ENCODE measurements around the gene GALNT5. TPM values are rescaled to one million over a fixed set of nuclear protein-coding genes. Genes with fewer than 3 reads are reported as not detected.

Gene GALNT5
- total RNA-seq, 1 experiment from 2014 or later, result 0.08 TPM

DNA sequence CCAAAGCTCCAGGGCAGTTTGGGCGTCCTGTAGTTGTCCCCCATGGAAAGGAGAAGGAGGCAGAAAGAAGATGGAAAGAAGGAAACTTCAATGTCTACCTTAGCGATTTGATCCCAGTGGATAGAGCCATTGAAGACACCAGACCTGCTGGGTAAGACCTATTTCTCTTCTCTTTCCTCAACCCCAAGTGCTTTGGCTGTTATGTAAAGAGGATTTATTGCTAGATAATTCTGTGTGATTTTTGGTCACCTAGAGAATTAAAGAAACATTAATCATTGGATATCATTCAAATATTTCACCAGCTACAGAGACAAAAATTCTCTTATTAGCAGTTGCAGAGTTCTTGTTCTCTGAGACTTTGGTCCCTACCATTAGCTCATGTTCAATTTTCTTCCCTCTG is 1.9 kb downstream of the GALNT5 start:
- H3K36me3 ChIP-seq (ENCODE audit: control insufficient read depth, insufficient read depth, low read length), result no peaks in the 10 kb centered on the region
- ATAC-seq (no peak), DNase-seq (ENCODE audit: low read depth, low spot score) (no peak)
- H3K4me1 ChIP-seq (ENCODE audit: control insufficient read depth, insufficient read depth, low read length), result no peaks in the 10 kb centered on the region
- intact Hi-C loops (cut with micrococcal nuclease; ENCODE audit: unreplicated experiment), result no loop called here
- no TSS peak for BruUV-seq (replicated peaks)
- in situ Hi-C loops (cut with HindIII; ENCODE audit: low pct_unique_long_range_greater_than_20kb, low sequenced_read_pairs), result no loop called here
- no peak overlapping the region for H3K4me3 ChIP-seq (ENCODE audit: low read depth in 2 of 2, low read length in 2 of 2)
- H3K9me3 ChIP-seq (ENCODE audit: control insufficient read depth, insufficient read depth, low read depth, low read length), result no peaks in the 10 kb centered on the region
- ChIA-PET CTCF (no interaction called here), POLR2A (no interaction called here)
- no peak overlapping the region for H3K27ac ChIP-seq (ENCODE audit: low read length)
- H3K27me3 ChIP-seq (ENCODE audit: control insufficient read depth, insufficient read depth, low read length), result no peaks in the 10 kb centered on the region
- TF ChIP-seq POLR2AphosphoS5 (IDR thresholded peaks at IDR 0.05; ENCODE audit: low read depth, low read length) (no peak), TCF7L2 (IDR thresholded peaks at IDR 0.05; ENCODE audit: low read depth, low read length) (no peak), CTCF (IDR thresholded peaks at IDR 0.05) (no peak), SIN3A (IDR thresholded peaks at IDR 0.05; ENCODE audit: borderline replicate concordance, insufficient read depth, low read depth, low read length) (no peak), REST (IDR thresholded peaks at IDR 0.05; ENCODE audit: insufficient read depth in 1 of 2, low read depth in 2 of 2, low read length in 1 of 2) (no peak)

GRCh38 chr2:157259960-157260359 is 2.5 kb downstream of the GALNT5 start:
- ChIA-PET CTCF (no interaction called here), POLR2A (no interaction called here)
- no peak overlapping the region for H3K27ac ChIP-seq (ENCODE audit: low read length)

More at GRCh38 chr2:157259960-157260359, 2.5 kb downstream of the GALNT5 start:
- ATAC-seq (no peak), DNase-seq (ENCODE audit: low read depth, low spot score) (no peak)
- no peaks in the 10 kb centered on the region for H3K36me3 ChIP-seq (ENCODE audit: control insufficient read depth, insufficient read depth, low read length)
- no peaks in the 10 kb centered on the region for H3K9me3 ChIP-seq (ENCODE audit: control insufficient read depth, insufficient read depth, low read depth, low read length)
- BruUV-seq (replicated peaks), result no TSS peak
- no peaks in the 10 kb centered on the region for H3K4me1 ChIP-seq (ENCODE audit: control insufficient read depth, insufficient read depth, low read length)
- TF ChIP-seq REST (IDR thresholded peaks at IDR 0.05; ENCODE audit: insufficient read depth in 1 of 2, low read depth in 2 of 2, low read length in 1 of 2) (no peak), SIN3A (IDR thresholded peaks at IDR 0.05; ENCODE audit: borderline replicate concordance, insufficient read depth, low read depth, low read length) (no peak), TCF7L2 (IDR thresholded peaks at IDR 0.05; ENCODE audit: low read depth, low read length) (no peak), CTCF (IDR thresholded peaks at IDR 0.05) (no peak), POLR2AphosphoS5 (IDR thresholded peaks at IDR 0.05; ENCODE audit: low read depth, low read length) (no peak)
- intact Hi-C loops (cut with micrococcal nuclease; ENCODE audit: unreplicated experiment), result no loop called here
- H3K27me3 ChIP-seq (ENCODE audit: control insufficient read depth, insufficient read depth, low read length), result no peaks in the 10 kb centered on the region
- no peak overlapping the region for H3K4me3 ChIP-seq (ENCODE audit: low read depth in 2 of 2, low read length in 2 of 2)
- in situ Hi-C loops (cut with HindIII; ENCODE audit: low pct_unique_long_range_greater_than_20kb, low sequenced_read_pairs), result no loop called here

Data from Panc1 (cell line).